Tibial artery (tissue), 4 donors: ENCODE measurements around the gene ZNF627.
"Not testable (repeated sequence)": the region's sequence is repeated elsewhere in the genome, so short reads cannot be mapped to it uniquely, and the experiment has no call there.

ENCODE experiments used
- DNase-seq, 2 donors: peaks; one replicate each; pipeline ENCODE4 v3.0.0-alpha.2; 2019
- H3K27ac ChIP-seq, 2 donors: fragments of 200-600 bp; sonication (generic) in 1 of 2; 1 replicate in 1 of 2; 2 replicates in 1 of 2; pipeline ENCODE4 v1.5.1; 2018 to 2019; ENCODE audit warnings: mild to moderate bottlenecking in 1 of 2
- H3K27me3 ChIP-seq, 2 donors: fragments of 200-600 bp; sonication (generic) in 1 of 2; one replicate each; pipeline versions ENCODE4 v1.5.1 to v1.6.0; 2016 to 2019
- H3K36me3 ChIP-seq, 3 donors: fragments of 200-600 bp; sonication (generic) in 2 of 3; one replicate each; pipeline ENCODE4 v1.5.1; 2016 to 2019; ENCODE audit warnings: mild to moderate bottlenecking in 2 of 3
- H3K4me1 ChIP-seq, 4 donors: fragments of 200-600 bp; sonication (generic) in 2 of 4; 1 replicate in 3 of 4; 2 replicates in 1 of 4; pipeline ENCODE4 v1.5.1; 2016 to 2019
- H3K4me3 ChIP-seq, 2 donors: fragments of 200-600 bp; sonication (generic) in 1 of 2; 1 replicate in 1 of 2; 2 replicates in 1 of 2; pipeline ENCODE4 v1.5.1; 2018 to 2019; ENCODE audit warnings: mild to moderate bottlenecking in 2 of 2
- H3K9me3 ChIP-seq, 3 donors: fragments of 200-600 bp; sonication (generic) in 1 of 3; one replicate each; pipeline ENCODE4 v1.5.1; 2016 to 2019
- intact Hi-C: fragments of 100-400 bp; cut with DNase I; formaldehyde crosslinking; loops from one replicate; pipeline ENCODE4 v1.15.0; 2023; ENCODE audit warnings: low total_unique reads
- TF ChIP-seq, protein P1 (sequence below), 2 experiments: fragments of 200-600 bp in 1 of 2; fragments of 450-650 bp in 1 of 2; IDR thresholded peaks; one replicate each; pipeline ENCODE4 v1.5.1; 2017 to 2019; ENCODE audit warnings: antibody characterized with exemption in 2 of 2, mild to moderate bottlenecking in 1 of 2, moderate library complexity in 1 of 2

ZNF627 gene

DNA sequence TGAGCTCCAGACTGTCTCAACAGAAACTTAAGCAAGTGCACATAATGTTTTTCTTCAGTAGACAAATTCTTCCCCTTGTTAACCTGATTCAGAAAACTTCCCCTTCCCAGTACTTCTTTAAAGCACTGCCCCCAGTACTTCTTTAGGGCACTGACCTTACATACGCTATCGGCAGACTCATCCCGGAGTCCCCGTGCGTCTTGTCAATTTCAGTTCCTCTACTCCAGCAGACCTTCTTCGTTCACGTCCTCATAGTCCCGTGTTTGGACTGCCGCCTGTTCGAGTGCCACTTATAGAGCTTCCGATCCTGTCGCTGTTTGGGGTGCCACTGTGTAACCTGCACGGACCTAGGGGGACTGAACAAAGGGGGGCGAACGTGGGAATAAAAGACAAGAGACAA lies 29.0 kb downstream of the ZNF627 start:
- TF ChIP-seq, protein P1, sequence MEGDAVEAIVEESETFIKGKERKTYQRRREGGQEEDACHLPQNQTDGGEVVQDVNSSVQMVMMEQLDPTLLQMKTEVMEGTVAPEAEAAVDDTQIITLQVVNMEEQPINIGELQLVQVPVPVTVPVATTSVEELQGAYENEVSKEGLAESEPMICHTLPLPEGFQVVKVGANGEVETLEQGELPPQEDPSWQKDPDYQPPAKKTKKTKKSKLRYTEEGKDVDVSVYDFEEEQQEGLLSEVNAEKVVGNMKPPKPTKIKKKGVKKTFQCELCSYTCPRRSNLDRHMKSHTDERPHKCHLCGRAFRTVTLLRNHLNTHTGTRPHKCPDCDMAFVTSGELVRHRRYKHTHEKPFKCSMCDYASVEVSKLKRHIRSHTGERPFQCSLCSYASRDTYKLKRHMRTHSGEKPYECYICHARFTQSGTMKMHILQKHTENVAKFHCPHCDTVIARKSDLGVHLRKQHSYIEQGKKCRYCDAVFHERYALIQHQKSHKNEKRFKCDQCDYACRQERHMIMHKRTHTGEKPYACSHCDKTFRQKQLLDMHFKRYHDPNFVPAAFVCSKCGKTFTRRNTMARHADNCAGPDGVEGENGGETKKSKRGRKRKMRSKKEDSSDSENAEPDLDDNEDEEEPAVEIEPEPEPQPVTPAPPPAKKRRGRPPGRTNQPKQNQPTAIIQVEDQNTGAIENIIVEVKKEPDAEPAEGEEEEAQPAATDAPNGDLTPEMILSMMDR (IDR thresholded peaks at IDR 0.05): no peak
- intact Hi-C loops: no loop called here

DNA sequence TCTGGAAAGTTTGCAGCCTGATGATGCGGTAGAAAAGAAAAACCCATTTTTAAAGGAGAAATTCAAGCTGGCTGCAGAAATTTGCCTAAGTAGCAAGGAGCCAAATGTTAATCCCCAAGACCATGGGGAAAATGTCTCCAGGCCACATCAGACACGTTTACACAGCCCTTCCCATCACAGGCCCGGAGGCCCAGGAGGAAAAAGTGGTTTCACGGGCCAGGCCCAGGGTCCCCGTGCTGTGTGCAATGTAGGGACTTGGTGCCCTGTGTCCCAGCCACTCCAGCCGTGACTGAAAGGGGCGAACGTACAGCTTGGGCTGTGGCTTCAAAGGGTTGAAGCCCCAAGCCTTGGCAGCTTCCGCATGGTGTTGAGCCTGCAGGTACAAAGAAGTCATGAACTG lies 35.9 kb downstream of the ZNF627 start:
- Histone ChIP-seq H3K27me3 (no peaks in the 10 kb centered on the region), H3K27ac (no peak overlapping the region)

More for the DNA sequence above, 29.0 kb downstream of the ZNF627 start:
- H3K9me3 ChIP-seq: no peaks in the 10 kb centered on the region
- H3K4me1 ChIP-seq: peaks cover 0 to 20% (median 8%) of the 10 kb centered on the region in 4 donors
- no peak overlapping the region for H3K27ac ChIP-seq
- H3K27me3 ChIP-seq: no peaks in the 10 kb centered on the region
- H3K36me3 ChIP-seq: peaks cover 0 to 7% (median under 1%) of the 10 kb centered on the region in 3 donors
- no peak for DNase-seq
- H3K4me3 ChIP-seq: no peak overlapping the region

DNA sequence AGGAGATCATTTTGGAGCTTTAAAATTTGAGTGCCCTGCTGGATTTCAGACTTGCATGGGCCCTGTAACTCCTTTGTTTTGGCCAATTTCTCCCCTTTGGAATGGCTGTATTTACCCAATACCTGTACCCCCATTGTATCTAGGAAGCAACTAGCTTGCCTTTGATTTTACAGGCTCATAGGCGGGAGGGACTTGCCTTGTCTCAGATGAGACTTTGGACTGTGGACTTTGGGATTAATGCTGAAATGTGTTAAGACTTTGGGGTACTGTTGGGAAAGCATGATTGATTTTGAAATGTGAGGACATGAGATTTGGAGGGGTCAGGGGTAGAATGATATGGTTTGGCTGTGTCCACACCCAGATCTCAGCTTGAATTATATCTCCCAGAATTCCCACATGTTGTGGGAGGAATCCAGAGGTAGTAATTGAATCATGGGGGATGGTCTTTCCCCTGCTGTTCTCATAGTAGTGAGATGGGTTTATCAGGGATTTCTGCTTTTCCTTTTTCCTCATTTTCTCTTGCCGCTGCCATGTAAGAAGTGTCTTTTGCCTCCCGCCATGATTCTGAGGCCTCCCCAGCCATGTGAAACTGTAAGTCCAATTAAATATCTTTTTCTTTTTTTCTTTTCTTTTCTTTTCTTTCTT lies 36.9 kb downstream of the ZNF627 start:
- not testable (repeated sequence) for H3K4me3 ChIP-seq

More for the DNA sequence above, 35.9 kb downstream of the ZNF627 start:
- no peaks in the 10 kb centered on the region for H3K4me1 ChIP-seq
- TF ChIP-seq, protein P1 (IDR thresholded peaks at IDR 0.05): no peak
- no peaks in the 10 kb centered on the region for H3K36me3 ChIP-seq
- intact Hi-C loops: no loop called here
- no peaks in the 10 kb centered on the region for H3K9me3 ChIP-seq
- no peak for DNase-seq
- no peak overlapping the region for H3K4me3 ChIP-seq

DNA sequence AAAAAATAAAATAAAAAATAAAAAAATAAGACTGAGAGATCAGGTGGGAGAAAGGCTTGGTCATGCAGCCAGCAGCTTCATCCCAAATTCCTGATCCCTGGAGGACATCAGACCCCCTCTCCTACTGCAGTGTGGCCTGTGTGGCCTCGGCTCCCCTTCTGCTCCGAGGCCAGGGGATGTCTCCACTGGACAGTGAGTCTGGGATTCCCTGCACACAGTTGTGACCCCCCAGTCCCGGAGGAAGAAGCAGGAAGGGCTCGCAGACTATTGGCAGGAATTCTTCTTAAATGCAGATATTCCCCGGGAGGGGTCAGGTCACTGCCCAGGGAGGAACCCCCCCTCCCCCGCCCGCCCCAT lies 41.9 kb downstream of the ZNF627 start:
- TF ChIP-seq, protein P1 (IDR thresholded peaks at IDR 0.05): no peak
- Histone ChIP-seq H3K9me3 (no peaks in the 10 kb centered on the region), H3K36me3 (no peaks in the 10 kb centered on the region), H3K4me1 (peaks cover 0 to 14% (median 5%) of the 10 kb centered on the region in 4 donors), H3K27me3 (no peaks in the 10 kb centered on the region), H3K27ac (peak overlapping the region in 1 of 2 donors; percentile 14), H3K4me3 (peak overlapping the region; percentile 62 to 85)
- no peak for DNase-seq
- intact Hi-C loops: no loop called here

More for the DNA sequence above, 36.9 kb downstream of the ZNF627 start:
- DNase-seq, H3K27ac ChIP-seq, H3K36me3 ChIP-seq, H3K4me1 ChIP-seq, H3K27me3 ChIP-seq, H3K9me3 ChIP-seq, intact Hi-C loops: not testable (repeated sequence)

DNA sequence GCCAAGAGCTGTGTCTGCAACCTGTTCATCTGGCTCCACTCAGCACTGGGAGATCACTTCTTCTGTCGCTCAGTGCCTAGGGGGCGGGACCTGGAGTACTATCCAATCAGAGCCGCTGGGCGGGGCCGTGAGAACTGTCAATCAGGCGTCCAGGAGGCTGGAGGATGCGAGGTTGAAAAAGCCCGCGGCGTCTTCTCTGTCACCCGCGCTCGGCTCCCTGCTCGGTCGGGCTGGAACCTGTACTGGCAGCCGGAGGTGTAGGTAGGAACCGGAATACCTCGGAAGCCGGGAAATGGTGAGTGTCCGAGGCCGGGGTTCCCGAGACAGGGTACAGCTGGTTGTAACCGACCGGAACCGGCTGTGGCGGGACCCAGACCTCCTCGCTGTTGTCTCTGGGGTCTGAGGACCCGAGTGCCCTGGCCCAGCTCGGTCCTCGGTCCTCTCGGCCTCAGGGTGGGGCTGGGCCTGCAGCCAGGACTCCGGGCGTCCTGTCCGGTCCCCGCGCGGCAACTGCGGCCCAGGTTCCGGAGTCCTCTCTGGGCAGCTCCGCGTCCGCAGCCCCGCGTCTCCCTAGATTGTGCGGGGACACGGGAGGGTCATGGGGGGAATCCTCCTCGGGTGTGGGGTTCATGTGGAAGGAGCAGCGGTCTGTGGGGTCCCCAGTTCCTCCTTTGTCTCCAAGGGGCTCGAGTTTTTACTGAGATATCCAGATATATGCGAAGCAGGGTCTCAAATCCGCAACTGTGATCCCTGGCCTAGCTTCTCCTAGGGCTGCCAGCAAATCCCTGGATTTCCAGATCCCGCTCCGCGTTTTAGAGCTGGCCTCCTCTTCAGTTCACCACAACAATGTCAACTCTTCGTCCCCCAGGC lies 42.6 kb downstream of the ZNF627 start:
- H3K9me3 ChIP-seq: no peaks in the 10 kb centered on the region
- H3K27me3 ChIP-seq: no peaks in the 10 kb centered on the region
- peak overlapping the region in 1 of 2 donors; percentile 14 for H3K27ac ChIP-seq
- TF ChIP-seq, protein P1 (IDR thresholded peaks at IDR 0.05): no peak
- H3K4me3 ChIP-seq: peak overlapping the region; percentile 62 to 85
- peaks cover 0 to 14% (median 5%) of the 10 kb centered on the region in 4 donors for H3K4me1 ChIP-seq
- no peaks in the 10 kb centered on the region for H3K36me3 ChIP-seq
- intact Hi-C loops: no loop called here
- DNase-seq: peak; percentile 96 to 98

DNA sequence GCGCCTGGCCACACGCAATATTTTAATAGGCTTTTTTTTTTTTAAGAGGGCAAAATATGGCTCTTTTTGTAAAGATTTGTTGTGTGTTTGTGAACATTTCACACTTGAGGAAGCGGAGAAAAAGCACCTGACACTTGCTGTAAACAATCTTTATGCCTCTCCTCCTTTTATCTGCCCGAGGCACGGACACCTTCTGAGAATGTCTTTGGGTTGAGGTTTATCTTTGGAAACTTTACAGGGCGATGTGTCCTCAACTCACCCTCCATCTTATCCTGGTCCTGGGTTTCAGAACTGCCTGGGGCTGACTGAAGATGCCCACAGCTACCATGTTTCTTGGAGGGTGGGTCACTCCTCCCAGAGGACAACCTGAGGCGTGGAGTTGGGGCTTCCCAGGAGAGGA lies 44.0 kb downstream of the ZNF627 start:
- DNase-seq: no peak
- TF ChIP-seq, protein P1 (IDR thresholded peaks at IDR 0.05): no peak
- Histone ChIP-seq H3K4me1 (peaks cover 0 to 14% (median 5%) of the 10 kb centered on the region in 4 donors), H3K27me3 (no peaks in the 10 kb centered on the region), H3K36me3 (no peaks in the 10 kb centered on the region), H3K9me3 (no peaks in the 10 kb centered on the region), H3K4me3 (no peak overlapping the region), H3K27ac (no peak overlapping the region)
- intact Hi-C loops: no loop called here
